Endometrial microvascular endothelial cells (primary cell): ENCODE measurements around the gene CACNA2D3. TPM values are rescaled to one million over a fixed set of nuclear protein-coding genes. Genes with fewer than 3 reads are reported as not detected.
"Not testable (repeated sequence)": the region's sequence is repeated elsewhere in the genome, so short reads cannot be mapped to it uniquely, and the experiment has no call there.

Experiments
- in situ Hi-C: cut with HindIII; loops from 2 replicates; pipeline ENCODE4 v1.10.0; 2017; ENCODE audit warnings: low sequenced_read_pairs, low pct_unique_long_range_greater_than_20kb; ENCODE audit errors: inconsistent ontology term
- total RNA-seq: library from RNA; depleted of rRNA; stranded (reverse); fragments of >200 nt; gene quantifications from one replicate; pipeline ENCODE4 v1.2.3, GENCODE V29; 2015; ENCODE audit errors: inconsistent ontology term

CACNA2D3 gene
- not detected for total RNA-seq

DNA sequence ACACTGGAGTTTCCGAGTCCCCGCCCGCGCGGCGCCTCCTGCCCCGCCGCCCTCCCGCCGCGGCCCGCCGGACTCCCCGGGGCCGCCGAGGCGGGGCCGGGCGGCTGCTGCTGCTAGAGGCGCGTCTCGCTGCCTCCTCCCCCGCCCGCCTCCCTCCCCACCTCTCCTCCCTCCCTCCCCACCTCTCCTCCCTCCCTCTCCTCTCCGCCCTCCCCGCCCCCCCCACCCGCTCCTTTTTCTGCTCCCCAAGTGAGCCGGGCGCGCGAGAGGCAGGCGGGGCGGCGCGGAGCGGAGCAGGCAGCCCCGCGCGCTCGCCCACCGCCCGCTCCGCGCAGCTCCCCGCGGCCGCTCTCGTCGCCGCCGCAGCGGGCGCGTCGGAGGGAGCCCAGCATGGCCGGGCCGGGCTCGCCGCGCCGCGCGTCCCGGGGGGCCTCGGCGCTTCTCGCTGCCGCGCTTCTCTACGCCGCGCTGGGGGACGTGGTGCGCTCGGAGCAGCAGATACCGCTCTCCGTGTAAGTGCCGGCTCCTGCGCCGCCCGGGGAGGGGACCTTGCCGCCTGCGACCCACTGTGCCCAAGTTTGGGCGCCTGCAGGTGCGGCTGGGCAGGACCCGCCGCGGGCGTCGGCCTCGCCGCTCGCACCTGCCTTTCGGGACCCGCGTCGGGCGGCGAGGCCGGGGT, at the start of gene CACNA2D3:
Gene CACNA2D3, plus strand, starts transcription at position 229 of the 679 bp plus-strand sequence.
- in situ Hi-C loops, result no loop called here

GRCh38 chr3:54073386-54073785, 49.0 kb upstream of the CACNA2D3 start:
- in situ Hi-C loops, result no loop called here

- in situ Hi-C loops, result no loop called here
Measured at GRCh38 chr3:54079314-54079713, 43.0 kb upstream of the CACNA2D3 start.

DNA sequence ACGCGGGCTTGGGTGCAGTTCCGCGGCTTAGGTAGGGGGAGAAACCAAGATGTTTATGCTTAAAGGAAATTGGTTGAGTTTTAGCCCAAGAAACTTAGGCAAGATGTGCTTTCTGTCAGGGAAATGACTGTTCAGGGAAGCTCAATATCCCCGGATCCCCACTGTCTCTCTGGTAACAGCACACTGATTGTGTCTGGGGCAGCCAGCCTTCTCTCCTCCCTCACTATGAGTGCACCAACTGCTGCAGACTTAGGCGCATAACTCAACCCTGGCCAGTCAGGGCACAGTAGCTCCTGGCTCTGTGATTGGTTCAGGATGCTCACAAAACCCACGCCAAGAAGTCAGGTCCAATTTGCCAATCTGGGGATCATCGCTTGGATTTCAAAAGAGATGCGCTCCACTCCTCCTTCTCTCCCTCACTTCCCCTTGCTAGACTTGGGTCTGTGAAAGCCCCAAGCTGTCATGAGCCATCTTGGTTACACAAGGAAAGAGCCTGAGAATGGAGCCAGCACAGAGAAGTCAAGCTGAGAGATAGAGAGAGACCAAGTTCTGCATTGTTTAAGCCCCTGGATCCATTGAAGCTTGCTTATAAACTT, 42.5 kb upstream of the CACNA2D3 start:
- in situ Hi-C loops, result no loop called here

DNA sequence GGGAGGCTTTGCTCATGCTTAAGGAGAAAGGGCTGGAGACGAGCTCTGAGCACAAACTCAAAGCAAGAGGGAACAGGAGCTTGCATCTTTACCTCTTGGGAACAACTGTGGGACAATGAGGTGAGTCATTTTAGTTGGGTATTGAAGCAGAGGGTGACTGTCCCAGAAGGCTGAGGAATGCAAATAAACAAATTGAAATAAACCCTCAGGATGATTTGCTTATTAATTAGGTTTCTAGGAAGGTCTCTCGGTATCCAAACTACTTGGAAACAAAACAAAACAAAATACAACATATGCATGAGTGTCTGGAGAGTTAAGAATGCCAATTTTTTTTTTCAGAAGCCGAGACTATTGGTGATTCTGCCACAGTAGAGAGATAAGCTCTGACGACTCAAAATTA, 38.4 kb upstream of the CACNA2D3 start:
- in situ Hi-C loops, result no loop called here

DNA sequence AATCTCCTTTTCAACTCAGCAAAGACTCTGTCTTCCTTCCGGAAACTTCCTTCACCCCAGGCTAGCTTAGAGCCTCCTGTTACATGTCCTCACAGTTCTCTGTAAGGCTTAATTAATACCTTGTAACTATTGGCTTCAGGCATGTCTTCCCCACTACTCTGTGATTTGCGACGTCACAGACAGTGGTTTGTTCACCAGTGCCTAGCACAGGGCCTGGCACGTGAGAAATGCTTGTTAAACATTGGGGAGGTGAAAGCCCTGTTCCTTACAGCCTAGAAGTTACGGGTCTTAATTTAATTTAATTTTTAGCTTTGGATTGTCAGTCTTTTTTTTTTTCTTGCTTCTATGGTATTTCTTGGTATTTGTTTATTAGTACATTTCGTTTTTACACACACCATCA, 36.4 kb upstream of the CACNA2D3 start:
- in situ Hi-C loops, result no loop called here

GRCh38 chr3:54086652-54087405, 35.5 kb upstream of the CACNA2D3 start:
- in situ Hi-C loops, result no loop called here

- in situ Hi-C loops, result no loop called here
Measured at GRCh38 chr3:54087581-54088410, 34.6 kb upstream of the CACNA2D3 start.

- in situ Hi-C loops, result no loop called here
Measured at GRCh38 chr3:54093491-54094248, 28.7 kb upstream of the CACNA2D3 start.

GRCh38 chr3:54094926-54095325, 27.4 kb upstream of the CACNA2D3 start:
- in situ Hi-C loops, result no loop called here

- in situ Hi-C loops, result no loop called here
Measured at GRCh38 chr3:54099381-54099780, 23.0 kb upstream of the CACNA2D3 start.

DNA sequence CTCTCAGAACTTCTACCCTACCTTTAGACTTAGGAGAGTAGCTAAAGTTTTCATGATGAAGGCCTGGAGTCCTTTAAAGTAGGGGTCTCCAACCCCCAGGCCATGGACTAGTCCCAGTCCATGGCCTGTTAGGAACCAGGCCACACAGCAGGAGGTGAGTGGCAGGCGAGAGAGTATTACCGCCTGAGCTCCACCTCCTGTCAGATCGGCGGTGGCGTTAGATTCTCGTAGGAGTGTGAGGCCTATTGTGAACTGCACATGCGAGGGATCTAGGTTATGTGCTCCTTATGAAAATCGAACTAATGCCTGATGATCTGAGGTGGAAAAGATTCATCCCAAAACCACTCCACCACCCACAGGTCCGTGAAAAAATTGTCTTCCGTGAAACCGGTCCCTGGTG, 18.3 kb upstream of the CACNA2D3 start:
- in situ Hi-C loops, result no loop called here

DNA sequence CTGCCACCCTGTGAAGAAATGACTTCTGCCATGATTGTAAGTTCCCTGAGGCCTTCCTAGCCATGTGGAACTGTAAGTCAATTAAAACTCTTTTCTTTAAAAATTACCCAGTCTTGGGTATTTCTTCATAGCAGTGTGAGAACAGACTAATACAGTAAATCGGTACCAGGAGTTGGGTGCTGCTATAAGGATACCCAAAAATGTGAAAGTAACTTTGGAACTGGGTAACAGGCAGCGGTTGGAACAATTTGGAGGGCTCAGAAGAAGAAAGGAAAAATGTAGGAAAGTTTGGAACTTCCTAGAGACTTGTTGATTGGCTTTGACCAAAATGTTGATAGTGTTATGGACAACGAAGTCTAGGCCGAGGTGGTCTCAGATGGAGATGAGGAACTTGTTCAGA, 6.2 kb upstream of the CACNA2D3 start:
- in situ Hi-C loops, result not testable (repeated sequence)

GRCh38 chr3:54120657-54121413, 1.5 kb upstream of the CACNA2D3 start:
- in situ Hi-C loops, result no loop called here

GRCh38 chr3:54121414-54122323, 683 bp upstream of the CACNA2D3 start:
- in situ Hi-C loops, result no loop called here

- in situ Hi-C loops, result no loop called here
Measured at GRCh38 chr3:54123003-54123775, 837 bp downstream of the CACNA2D3 start.
